NCI-H1092 treated with DMSO at 0.1 percent for 48 hours (cell line): ENCODE results near the gene CTSZ.
"Not testable (repeated sequence)": the region's sequence is repeated elsewhere in the genome, so short reads cannot be mapped to it uniquely, and the experiment has no call there.

Experiments
- DNase-seq: peaks from one replicate; lab custom pipeline; 2025; lab: John Stamatoyannopoulos, UW

The CTSZ gene

DNA sequence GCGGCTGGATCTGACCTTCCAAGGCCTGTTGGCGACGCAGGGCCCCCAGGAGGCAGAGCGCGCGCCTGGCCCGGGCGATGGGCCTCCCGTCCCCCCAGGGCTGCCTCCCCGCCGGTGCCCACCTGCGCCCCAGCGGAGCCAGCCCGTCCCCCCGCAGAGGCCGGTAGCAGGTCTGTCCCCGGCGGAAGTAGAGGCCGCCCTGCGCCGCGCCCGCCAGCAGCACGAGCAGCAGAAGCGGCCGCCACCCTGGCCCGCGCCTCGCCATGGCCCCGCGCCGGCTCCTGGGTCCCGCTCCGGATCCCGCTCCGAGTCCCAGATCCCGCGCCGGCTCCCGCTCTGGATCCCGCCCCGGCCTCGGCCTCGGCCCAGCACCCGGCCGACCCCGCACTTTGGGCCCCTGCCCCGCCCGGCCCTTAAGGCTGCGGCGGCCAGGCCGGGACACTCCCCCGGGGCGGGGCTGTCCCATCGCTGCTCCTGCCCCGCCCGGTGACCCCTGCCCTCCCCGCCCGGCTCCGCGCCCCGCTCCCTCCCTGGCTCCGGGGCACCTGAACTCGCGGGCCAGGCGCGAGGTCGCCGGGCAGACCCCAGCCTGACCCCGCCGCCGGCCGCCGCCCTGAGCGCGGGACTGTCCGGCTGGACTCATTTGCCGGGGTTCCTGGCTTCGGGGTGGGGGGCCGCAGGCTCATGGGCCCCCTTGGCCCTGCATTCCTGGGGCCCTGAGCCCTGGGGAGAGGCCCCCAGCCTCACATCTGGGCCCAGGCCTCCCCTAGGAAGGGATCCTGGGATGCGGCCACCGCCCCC lies at the start of gene CTSZ:
CTSZ (minus strand) TSS at position 391 of the 801 bp plus-strand sequence; CDS start at position 265, 126 bp downstream.
- no peak for DNase-seq

DNA sequence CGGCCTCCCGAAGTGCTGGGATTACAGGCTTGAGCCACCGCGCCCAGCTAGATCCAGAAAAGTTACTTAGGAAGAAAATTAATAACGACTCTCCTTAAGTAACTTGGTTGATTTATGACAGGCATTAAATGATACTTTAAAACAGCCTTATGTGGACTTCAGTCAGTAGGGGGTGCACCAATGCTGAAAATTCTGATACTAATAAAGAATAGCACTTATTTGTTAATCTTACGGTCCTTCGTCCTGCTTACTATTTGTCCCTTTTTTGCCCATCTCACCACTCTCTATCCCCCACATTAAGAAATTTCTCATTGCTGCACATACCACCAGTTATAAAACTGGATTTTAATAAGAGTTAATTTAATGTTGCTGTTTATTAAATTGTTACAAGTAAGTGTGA lies 48.2 kb upstream of the CTSZ start:
- DNase-seq: no peak

DNA sequence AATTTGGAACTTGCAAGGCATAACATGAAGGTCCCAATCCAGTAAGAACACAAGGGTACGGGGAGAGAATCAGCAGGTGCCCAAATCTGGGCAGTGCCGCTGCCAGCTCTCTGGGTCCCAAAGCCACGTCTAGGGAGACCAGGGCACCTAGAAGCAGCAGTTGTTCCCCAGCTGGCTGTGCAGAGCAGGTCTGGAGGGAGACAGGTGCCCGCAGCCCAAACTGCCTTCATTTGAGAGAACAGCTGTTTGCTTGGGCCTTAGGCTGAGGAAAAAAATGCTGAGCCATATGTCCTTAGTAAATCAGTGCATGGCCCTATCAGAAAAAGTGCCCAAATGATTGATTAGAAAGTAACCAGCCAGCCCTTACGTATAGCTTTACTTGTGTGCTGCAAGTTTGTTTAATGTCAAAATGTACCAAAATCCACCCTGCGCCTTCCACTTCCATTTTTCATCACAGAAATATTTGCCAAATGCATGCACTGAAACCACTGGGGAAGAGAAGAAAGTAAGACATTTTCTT lies 44.7 kb upstream of the CTSZ start:
- no peak for DNase-seq

DNA sequence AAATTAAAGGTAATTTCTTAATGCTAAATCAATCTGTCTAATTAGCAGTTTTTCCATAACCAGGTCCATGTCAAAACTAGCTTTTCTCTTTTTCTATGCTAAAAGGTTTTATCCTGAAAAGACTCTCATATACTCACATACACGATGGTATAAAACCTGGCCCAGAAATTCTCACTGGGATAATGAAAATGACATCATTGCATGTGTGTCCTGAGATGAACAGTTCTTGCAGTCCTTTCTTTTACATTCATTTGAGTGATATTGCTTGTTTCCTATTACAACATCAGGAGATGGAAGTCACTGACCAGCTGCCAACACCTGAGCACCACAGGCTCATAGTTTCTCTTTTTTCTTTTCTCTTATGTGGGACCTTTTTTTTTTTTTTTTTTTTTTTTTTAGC lies 43.4 kb upstream of the CTSZ start:
- DNase-seq: no peak

DNA sequence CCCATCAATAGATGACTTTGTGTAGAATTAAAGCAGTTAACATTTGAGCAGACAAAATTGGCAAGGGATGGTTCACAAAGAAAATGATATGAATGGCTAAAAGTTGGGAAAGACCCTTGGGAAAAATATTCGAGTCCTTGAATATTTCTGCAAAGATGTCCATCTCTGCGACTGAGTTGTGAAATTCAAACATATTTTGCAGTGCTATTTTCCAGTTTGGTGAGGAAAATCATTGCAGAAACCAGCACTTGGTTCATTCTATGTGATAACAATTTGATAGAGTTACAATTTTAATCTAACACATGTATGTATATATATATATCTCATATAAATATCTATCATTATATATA lies 41.6 kb upstream of the CTSZ start:
- DNase-seq: no peak

DNA sequence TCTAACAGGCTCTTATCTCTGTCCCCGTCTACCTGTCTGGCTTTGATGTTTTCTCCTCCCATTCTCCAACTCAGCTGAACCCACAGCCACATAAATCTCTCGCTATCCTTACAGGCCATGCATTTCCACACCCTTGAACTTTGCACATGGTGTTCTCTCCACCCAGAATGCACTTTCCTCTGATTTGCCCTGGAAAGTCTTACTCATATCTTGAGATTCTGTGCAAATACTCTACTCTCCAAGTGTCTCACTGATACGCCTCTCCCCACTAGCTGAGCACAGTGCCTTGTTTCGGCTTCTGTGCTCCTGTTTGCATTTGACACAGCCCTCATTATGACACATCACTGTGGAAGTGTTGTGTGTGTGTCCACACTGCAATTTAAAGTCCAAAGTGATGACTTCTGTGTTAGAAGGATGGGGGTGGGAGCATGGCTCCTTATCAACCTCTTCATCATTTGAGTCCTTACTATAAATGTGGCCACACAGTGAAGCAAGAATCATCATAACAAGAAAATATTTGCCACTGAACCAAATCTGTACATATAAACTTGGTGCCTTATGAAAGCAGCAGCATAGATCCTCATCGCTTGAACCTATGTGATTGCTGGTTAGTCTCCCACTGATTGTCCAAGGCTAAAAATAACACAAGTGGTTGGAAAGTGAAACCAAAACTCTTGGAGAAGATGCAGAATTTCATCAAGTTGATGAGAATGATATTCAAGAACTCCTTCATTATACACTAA lies 41.1 kb upstream of the CTSZ start:
- no peak for DNase-seq

DNA sequence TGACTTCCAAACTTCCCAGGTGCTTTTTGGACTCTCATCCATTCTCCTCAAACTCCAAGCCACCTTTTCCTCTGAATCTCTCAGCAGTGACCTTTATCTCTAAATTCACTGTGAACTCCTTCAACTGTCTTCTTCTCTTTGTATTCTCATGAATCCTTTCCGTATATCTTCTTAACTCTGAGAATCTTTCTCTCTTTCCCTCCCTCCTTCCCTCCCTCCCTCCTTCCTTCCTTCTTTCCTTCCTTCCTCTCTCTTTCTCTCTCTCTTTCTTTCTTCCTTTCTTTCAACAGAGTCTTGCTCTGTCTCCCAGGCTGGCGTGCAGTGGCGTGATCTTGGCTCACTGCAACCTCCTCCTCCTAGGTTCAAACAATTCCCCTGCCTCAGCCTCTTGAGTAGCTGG lies 39.8 kb upstream of the CTSZ start:
- DNase-seq: no peak

DNA sequence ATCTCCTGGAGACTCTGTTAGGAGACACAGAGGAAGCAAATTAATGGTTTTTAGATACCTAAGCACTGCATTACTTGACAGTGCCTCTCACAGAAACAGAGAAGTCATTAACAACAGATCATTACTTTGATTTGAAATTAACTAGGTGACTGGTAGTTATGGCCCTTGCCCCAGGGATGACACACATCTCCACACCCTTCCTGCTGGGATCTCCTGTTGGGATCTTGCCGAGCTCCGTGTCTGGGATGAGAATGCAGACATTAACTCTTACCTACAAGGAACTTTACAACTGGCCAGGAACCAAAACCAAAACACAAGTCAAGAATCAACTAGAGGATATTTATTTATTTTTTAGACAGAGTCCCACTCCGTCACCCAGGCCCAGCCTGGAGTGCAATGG lies 37.7 kb upstream of the CTSZ start:
- no peak for DNase-seq

DNA sequence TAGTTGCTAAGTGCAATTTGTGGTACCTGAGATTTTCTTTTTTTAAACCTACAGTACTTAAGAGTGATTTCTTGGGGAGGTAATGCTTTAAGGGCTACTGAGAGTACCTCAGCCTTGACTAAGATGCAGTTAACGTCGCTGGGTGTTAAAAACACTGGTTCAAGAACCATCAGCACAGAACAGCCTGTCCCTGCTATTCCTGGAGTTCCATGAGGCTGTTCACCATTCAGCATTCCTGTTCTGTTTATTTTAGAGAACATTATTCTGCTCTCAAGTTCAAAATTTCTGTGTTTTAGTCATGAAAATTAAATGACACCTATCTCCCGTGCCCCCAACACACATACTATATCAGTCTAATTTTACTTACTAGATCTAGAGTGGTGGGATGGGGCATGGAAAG lies 37.2 kb upstream of the CTSZ start:
- DNase-seq: no peak

DNA sequence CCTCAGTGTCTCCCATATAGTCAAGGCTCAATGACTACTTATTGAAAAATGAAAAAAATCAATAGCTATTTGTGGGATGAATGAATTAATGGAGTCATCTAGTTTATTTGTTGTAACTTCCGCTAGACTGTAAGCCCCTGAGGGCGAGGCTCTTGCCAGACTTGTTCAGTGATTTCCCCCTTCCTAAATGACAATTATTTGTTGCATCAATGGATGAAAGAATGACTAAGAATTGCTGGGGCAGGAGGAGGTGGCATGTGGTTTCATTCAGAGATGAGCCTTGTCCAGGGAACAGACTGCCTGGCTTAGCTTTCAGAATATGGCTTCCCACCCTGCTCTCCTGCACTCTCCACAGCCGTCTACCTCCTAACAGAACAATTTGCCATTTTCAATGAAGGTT lies 36.6 kb upstream of the CTSZ start:
- no peak for DNase-seq

DNA sequence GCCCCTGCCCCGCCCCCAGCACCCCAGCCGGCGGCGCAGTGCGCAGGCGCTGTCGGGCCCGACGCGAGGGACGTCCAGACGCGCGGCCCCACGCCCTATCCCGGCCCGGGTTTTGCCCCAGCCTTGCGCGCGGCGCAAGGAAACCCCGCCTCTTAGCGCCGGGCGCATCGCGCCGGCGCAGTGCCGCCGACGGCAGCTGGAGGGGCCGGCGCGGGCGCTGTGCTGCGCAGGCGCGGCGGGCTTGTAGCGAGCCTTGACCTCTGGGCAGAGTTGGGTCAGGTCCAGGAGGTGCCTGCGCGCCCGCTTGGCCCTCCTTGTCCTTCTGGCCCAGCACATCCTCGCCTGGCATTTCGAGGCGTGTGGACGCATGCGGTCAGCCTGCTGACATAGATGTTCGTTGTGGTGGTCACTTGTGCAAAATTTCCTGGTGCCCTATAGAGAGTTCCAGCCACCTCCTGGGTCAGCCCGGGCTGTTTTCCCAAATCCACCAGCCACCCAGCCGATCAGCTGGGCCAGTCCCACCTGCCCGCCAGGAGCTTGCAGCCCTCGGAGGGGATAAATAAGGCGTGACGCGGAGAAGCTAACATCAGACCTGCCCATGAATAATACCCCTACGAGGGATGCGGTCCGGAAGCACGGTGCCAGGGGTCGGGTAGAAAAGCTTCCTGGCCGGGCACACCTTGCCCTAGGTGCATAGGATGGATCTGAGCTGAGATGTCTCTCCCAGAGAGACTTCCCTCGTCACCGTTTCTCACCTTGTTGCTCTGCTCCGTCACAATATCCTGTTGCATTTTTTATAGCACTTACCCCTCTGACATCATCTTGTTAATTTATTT lies 36.0 kb upstream of the CTSZ start:
- DNase-seq: peak; percentile 91

DNA sequence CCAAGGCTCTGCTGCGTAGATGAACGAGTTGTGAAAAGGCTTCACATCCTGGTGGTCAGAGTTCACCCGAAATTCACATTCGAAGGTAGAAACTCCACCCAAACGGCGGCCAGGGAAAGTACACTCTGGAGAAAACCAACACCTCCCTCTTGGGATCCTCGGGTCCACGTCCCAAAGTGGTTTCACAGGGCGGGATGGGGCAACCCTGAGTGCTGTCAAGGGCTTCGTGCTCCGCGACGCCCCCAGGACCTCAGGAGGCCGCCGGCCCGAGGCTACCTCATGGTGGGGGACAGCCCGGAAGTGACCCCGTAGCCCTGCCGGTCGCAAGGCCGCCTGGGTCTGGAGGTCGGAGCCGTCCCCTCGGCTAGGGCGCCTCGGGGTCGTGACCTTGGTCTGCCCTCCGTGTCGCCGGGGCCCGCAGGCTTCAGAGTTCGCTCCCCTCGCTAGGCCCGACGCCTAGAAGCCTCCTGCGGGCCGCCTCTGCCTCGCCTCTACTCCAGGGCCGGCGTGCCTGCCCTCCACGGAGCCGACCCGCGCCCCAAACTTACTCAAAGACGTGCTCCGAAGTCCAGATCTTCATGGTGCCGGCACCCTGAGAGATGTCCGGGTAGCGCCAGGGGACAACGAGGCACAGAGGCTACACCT lies 35.2 kb upstream of the CTSZ start, which contains the start of gene PRELID3B:
PRELID3B (minus strand) TSS at position 636 of the 645 bp plus-strand sequence; CDS start at position 580, 56 bp downstream.
- no peak for DNase-seq

DNA sequence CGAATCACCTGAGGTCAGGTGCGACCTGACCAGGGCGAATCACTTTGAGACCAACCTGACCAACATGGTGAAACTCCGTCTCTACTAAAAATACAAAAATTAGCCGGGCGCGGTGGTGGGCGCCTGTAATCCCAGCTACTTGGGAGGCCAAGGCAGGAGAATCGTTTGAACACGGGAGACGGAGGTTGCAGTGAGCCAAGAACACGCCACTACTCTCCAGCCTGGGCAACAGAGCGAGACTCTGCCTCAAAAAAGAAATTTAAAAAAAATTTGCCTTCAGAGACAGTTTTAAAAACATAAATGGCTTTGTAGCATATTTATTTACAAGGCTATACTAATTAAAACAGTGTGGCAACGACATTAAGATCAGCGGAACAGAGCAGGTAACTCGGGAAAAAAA lies 34.4 kb upstream of the CTSZ start:
- not testable (repeated sequence) for DNase-seq

DNA sequence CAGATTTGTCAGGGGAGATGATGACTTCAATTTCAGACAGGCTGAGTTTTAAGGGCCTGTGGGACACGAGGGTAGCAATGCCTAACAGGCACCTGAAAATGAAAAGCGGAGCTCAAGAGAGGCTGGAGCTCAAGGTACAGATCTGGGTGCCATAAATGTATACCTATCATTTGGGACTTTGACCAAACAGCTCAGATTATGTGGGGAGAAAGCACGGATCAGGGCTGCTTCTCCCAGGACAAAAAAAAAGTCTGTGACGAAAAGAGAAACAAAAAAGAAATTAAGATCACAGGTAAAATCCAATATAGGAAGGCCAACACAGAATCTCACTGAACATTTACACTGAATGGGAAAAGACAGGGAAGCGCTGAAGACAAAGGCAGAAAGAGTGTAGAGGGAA lies 33.6 kb upstream of the CTSZ start:
- no peak for DNase-seq

DNA sequence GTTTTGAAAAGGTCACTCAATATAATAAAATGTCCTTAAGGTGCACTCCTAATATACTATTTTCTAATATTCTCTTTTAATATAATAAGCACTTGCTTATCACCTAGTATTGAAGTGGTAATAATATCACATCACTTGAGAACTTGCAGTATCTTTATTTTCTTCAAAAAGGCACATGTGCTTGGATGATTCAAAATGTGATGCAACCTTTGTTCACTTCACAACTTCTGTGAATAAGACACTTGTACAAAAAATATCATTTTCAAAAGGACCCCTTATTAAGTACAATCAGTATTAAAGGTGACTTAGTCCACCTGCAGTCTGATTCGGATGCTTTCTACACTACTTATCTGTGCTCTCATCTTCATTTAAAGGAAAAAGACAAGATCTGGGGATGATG lies 32.2 kb upstream of the CTSZ start:
- no peak for DNase-seq

DNA sequence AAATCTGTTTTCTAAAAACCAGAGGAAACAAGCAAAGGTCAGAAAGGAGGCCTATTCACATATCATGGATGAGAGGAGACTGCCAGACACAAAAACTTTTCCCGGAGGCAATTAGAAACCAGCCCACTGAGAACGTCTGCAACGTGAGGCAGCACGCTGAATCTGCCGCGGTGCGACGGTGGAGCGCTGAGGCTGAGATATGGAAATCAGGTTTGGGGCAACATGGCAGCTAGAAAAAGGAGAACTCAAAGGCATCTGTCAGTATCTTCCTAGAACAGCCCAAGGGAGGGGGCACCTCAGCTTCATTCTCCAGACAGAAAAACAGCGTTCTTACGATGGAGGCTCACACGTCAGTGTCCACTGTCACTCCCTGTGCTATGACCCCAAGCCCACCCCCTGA lies 30.3 kb upstream of the CTSZ start:
- no peak for DNase-seq

DNA sequence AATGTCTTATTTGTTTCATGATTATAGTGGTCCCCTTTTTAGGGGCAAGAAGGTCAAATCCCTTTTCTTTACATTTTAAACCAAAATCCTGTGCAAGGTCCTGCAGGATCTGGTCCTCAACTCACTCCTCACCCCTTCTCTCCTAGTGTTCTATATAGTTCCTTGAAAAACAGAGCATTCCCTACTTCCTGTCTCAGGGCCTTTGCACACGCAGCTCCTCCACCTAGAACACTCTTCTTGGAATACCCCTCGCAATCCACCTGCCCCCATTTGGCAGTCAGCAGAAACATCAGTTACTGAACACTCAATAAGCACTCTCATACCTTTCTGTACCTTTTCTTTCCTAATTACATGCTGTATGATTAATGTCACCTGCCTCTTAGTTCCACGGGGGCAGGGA lies 28.3 kb upstream of the CTSZ start:
- no peak for DNase-seq

DNA sequence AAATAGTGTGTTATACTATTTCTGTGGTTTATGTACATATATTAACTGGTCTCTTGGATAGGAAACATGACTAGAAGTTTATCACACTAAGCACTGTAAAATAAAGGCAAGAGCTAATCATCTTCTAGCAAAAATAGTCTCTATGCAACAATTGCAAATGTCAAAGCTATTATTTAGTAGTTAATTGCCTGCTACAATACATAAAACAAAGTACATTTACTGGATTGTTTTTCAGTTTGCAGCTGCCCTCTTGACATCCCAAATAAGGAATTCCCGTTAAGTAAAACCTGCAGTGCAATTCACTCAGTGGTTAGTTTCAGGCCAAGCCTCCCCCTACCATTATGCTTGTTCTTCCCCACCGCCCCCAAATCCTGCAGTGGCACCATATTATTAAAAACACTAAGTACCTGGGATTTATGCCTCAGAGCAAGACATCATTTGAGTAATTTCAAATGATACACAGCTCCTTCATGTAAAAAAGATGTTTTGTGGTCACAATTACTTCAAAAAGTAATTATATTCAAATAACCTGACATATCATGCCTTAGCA lies 26.6 kb upstream of the CTSZ start:
- no peak for DNase-seq

DNA sequence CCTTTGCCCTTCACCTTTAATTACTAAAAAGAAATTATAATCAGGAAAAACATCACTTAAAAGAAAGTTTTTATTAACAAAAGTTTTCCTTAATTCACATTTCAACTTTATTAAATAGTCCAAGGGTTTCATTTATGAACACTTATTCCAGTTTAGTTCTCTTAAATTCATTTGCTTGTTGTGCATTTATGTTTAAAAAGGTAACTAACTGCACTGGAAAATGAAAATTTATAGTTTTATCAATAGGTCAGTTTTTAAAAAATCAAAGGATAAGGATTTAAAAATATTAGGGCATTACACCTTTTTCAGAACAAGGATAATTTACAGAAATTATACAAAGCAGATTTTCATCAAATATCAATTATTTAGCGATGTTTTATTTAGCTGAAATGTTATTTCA lies 26.0 kb upstream of the CTSZ start:
- DNase-seq: no peak

DNA sequence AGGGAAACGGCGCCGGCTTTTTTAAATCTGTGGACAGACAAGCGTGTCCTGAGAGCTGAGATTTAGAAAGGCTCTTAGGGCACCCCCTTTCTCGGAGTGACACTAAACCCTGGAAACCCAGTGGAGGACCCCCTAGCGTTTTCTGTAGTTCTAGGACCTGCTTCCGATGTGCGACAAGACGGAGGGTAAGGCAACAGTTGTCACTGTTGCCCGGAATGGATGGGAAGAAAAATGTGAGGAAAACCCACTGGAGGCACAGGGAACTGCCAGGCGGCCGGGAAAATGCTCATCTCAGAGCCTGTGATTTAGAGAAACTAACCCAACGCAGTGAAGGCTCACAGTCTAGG lies 25.6 kb upstream of the CTSZ start:
- peak; percentile 85 for DNase-seq

DNA sequence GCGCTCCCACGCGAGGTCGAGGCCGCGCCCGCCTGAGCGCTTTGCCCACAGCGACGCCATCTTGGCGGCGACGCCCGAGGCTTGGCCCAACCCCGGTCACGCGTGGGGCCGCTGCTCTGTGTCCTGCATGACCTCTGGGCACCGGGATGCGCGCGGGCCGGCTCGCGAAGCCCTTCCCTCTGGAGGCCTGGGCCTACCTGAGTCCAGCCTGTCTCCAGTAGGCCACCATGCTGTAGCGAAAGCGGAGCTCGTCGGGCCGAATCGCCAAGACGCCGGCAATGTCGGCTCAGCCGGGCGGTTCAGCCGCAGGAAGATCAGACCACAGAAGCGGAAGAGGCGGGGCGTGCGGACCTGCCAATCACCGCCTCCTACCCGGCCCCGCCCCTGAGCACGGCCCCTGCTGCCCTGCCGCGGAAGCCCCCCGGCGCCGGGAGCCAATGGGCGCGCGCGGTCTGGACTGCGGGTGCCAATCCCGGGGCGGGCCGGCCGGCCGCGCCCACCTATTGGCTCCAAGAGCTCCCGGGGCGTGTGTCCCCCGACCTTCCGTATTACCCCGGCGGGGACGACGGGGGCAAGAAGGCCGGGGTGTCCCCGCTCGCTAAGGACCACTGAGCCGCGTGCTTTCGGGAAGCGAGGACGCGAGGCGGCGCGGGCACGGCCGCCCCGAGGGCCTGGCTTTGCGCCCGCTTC lies 25.1 kb upstream of the CTSZ start, which contains the start of gene ATP5F1E:
ATP5F1E (minus strand) TSS at position 313 of the 690 bp plus-strand sequence; CDS start at position 229, 84 bp downstream.
- DNase-seq: peak; percentile 96
